Measurements from ENCODE around the gene SPOCK1.

SPOCK1 gene

GRCh38 chr5:137056676-137057075, 442.4 kb downstream of the SPOCK1 start:
- DNase-seq, result no peak
- Histone ChIP-seq H3K4me3 (ENCODE audit: low read depth in 1 of 2, low read length in 2 of 2) (no peak overlapping the region), H3K79me2 (ENCODE audit: insufficient read depth, low read length) (no peaks in the 10 kb centered on the region), H3K4me2 (ENCODE audit: insufficient read depth, low read length) (no peak overlapping the region), H3K27ac (ENCODE audit: low read length) (no peak overlapping the region), H3K4me1 (ENCODE audit: insufficient read depth, low read length) (no peaks in the 10 kb centered on the region), H3K9me3 (ENCODE audit: insufficient read depth, low read length, severe bottlenecking) (no peaks in the 10 kb centered on the region), H3K9ac (ENCODE audit: low read depth, low read length) (no peak overlapping the region), H3K27me3 (ENCODE audit: insufficient read depth, low read length, poor library complexity) (no peaks in the 10 kb centered on the region), H3K36me3 (ENCODE audit: insufficient read depth, low read length) (no peaks in the 10 kb centered on the region), H2AFZ (ENCODE audit: low read depth, low read length) (no peak overlapping the region), H4K20me1 (ENCODE audit: insufficient read depth, low read length) (no peaks in the 10 kb centered on the region)
- no peak for TF ChIP-seq EZH2 (IDR thresholded peaks at IDR 0.05; ENCODE audit: borderline replicate concordance, low read depth, low read length, severe bottlenecking)
- TF ChIP-seq, protein P1, sequence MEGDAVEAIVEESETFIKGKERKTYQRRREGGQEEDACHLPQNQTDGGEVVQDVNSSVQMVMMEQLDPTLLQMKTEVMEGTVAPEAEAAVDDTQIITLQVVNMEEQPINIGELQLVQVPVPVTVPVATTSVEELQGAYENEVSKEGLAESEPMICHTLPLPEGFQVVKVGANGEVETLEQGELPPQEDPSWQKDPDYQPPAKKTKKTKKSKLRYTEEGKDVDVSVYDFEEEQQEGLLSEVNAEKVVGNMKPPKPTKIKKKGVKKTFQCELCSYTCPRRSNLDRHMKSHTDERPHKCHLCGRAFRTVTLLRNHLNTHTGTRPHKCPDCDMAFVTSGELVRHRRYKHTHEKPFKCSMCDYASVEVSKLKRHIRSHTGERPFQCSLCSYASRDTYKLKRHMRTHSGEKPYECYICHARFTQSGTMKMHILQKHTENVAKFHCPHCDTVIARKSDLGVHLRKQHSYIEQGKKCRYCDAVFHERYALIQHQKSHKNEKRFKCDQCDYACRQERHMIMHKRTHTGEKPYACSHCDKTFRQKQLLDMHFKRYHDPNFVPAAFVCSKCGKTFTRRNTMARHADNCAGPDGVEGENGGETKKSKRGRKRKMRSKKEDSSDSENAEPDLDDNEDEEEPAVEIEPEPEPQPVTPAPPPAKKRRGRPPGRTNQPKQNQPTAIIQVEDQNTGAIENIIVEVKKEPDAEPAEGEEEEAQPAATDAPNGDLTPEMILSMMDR (IDR thresholded peaks at IDR 0.05; ENCODE audit: borderline replicate concordance, extremely low read depth, low read length, poor library complexity, severe bottlenecking), result no peak
- no peak for ATAC-seq (ENCODE audit: insufficient read depth, low read depth)

- no peaks in the 10 kb centered on the region for H4K20me1 ChIP-seq (ENCODE audit: insufficient read depth, low read length)
- ATAC-seq (ENCODE audit: insufficient read depth, low read depth) (no peak), DNase-seq (no peak)
These were observed 443.8 kb downstream of the SPOCK1 start for GRCh38 chr5:137055271-137055872.

GRCh38 chr5:137054792-137055191, 444.3 kb downstream of the SPOCK1 start:
- Histone ChIP-seq H3K4me1 (ENCODE audit: insufficient read depth, low read length) (no peaks in the 10 kb centered on the region), H3K36me3 (ENCODE audit: insufficient read depth, low read length) (no peaks in the 10 kb centered on the region), H2AFZ (ENCODE audit: low read depth, low read length) (no peak overlapping the region), H3K9me3 (ENCODE audit: insufficient read depth, low read length, severe bottlenecking) (no peaks in the 10 kb centered on the region), H3K27ac (ENCODE audit: low read length) (no peak overlapping the region), H3K9ac (ENCODE audit: low read depth, low read length) (no peak overlapping the region), H3K4me3 (ENCODE audit: low read depth in 1 of 2, low read length in 2 of 2) (no peak overlapping the region), H4K20me1 (ENCODE audit: insufficient read depth, low read length) (no peaks in the 10 kb centered on the region), H3K27me3 (ENCODE audit: insufficient read depth, low read length, poor library complexity) (no peaks in the 10 kb centered on the region), H3K4me2 (ENCODE audit: insufficient read depth, low read length) (no peak overlapping the region), H3K79me2 (ENCODE audit: insufficient read depth, low read length) (no peaks in the 10 kb centered on the region)
- DNase-seq (no peak), ATAC-seq (ENCODE audit: insufficient read depth, low read depth) (no peak)
- TF ChIP-seq, protein P1 (IDR thresholded peaks at IDR 0.05; ENCODE audit: borderline replicate concordance, extremely low read depth, low read length, poor library complexity, severe bottlenecking), result no peak

More at GRCh38 chr5:137055271-137055872, 443.8 kb downstream of the SPOCK1 start:
- no peak overlapping the region for H3K27ac ChIP-seq (ENCODE audit: low read length)
- no peak overlapping the region for H3K4me2 ChIP-seq (ENCODE audit: insufficient read depth, low read length)
- no peaks in the 10 kb centered on the region for H3K4me1 ChIP-seq (ENCODE audit: insufficient read depth, low read length)
- H3K27me3 ChIP-seq (ENCODE audit: insufficient read depth, low read length, poor library complexity), result no peaks in the 10 kb centered on the region
- TF ChIP-seq, protein P1 (IDR thresholded peaks at IDR 0.05; ENCODE audit: borderline replicate concordance, extremely low read depth, low read length, poor library complexity, severe bottlenecking), result no peak
- no peak for TF ChIP-seq EZH2 (IDR thresholded peaks at IDR 0.05; ENCODE audit: borderline replicate concordance, low read depth, low read length, severe bottlenecking)
- no peaks in the 10 kb centered on the region for H3K79me2 ChIP-seq (ENCODE audit: insufficient read depth, low read length)
- H3K36me3 ChIP-seq (ENCODE audit: insufficient read depth, low read length), result no peaks in the 10 kb centered on the region
- H2AFZ ChIP-seq (ENCODE audit: low read depth, low read length), result no peak overlapping the region
- no peaks in the 10 kb centered on the region for H3K9me3 ChIP-seq (ENCODE audit: insufficient read depth, low read length, severe bottlenecking)
- no peak overlapping the region for H3K9ac ChIP-seq (ENCODE audit: low read depth, low read length)
- H3K4me3 ChIP-seq (ENCODE audit: low read depth in 1 of 2, low read length in 2 of 2), result no peak overlapping the region

- no peaks in the 10 kb centered on the region for H3K9me3 ChIP-seq (ENCODE audit: insufficient read depth, low read length, severe bottlenecking)
- TF ChIP-seq EZH2 (IDR thresholded peaks at IDR 0.05; ENCODE audit: borderline replicate concordance, low read depth, low read length, severe bottlenecking), result no peak
- TF ChIP-seq, protein P1 (IDR thresholded peaks at IDR 0.05; ENCODE audit: borderline replicate concordance, extremely low read depth, low read length, poor library complexity, severe bottlenecking), result no peak
- no peak overlapping the region for H3K4me2 ChIP-seq (ENCODE audit: insufficient read depth, low read length)
- ATAC-seq (ENCODE audit: insufficient read depth, low read depth) (no peak), DNase-seq (no peak)
- no peak overlapping the region for H3K27ac ChIP-seq (ENCODE audit: low read length)
- H2AFZ ChIP-seq (ENCODE audit: low read depth, low read length), result no peak overlapping the region
- H3K9ac ChIP-seq (ENCODE audit: low read depth, low read length), result no peak overlapping the region
- H3K4me3 ChIP-seq (ENCODE audit: low read depth in 1 of 2, low read length in 2 of 2), result no peak overlapping the region
- no peaks in the 10 kb centered on the region for H4K20me1 ChIP-seq (ENCODE audit: insufficient read depth, low read length)
- no peaks in the 10 kb centered on the region for H3K27me3 ChIP-seq (ENCODE audit: insufficient read depth, low read length, poor library complexity)
- H3K79me2 ChIP-seq (ENCODE audit: insufficient read depth, low read length), result no peaks in the 10 kb centered on the region
- no peaks in the 10 kb centered on the region for H3K36me3 ChIP-seq (ENCODE audit: insufficient read depth, low read length)
- H3K4me1 ChIP-seq (ENCODE audit: insufficient read depth, low read length), result no peaks in the 10 kb centered on the region
These were observed 444.8 kb downstream of the SPOCK1 start for GRCh38 chr5:137054335-137054734.
